T-helper 1 cell (primary cell): ENCODE measurements around the gene STARD8.
"Not testable (repeated sequence)": the region's sequence is repeated elsewhere in the genome, so short reads cannot be mapped to it uniquely, and the experiment has no call there.

Experiments
- DNase-seq, 5 donors: peaks; one replicate each; pipeline ENCODE4 v3.0.0-alpha.2; 2012 to 2020
- total RNA-seq, 4 donors: gene quantifications; one replicate each; lab custom pipeline; 2026; lab: John Stamatoyannopoulos, UW

Gene STARD8, protein sequence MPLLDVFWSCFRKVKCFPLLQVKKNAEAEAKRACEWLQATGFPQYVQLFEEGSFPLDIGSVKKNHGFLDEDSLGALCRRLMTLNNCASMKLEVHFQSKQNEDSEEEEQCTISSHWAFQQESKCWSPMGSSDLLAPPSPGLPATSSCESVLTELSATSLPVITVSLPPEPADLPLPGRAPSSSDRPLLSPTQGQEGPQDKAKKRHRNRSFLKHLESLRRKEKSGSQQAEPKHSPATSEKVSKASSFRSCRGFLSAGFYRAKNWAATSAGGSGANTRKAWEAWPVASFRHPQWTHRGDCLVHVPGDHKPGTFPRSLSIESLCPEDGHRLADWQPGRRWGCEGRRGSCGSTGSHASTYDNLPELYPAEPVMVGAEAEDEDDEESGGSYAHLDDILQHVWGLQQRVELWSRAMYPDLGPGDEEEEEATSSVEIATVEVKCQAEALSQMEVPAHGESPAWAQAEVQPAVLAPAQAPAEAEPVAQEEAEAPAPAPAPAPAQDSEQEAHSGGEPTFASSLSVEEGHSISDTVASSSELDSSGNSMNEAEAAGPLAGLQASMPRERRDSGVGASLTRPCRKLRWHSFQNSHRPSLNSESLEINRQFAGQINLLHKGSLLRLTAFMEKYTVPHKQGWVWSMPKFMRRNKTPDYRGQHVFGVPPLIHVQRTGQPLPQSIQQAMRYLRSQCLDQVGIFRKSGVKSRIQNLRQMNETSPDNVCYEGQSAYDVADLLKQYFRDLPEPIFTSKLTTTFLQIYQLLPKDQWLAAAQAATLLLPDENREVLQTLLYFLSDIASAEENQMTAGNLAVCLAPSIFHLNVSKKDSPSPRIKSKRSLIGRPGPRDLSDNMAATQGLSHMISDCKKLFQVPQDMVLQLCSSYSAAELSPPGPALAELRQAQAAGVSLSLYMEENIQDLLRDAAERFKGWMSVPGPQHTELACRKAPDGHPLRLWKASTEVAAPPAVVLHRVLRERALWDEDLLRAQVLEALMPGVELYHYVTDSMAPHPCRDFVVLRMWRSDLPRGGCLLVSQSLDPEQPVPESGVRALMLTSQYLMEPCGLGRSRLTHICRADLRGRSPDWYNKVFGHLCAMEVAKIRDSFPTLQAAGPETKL
- total RNA-seq: 0 to 0.31 (median 0.21) reads per million in 4 donors

DNA sequence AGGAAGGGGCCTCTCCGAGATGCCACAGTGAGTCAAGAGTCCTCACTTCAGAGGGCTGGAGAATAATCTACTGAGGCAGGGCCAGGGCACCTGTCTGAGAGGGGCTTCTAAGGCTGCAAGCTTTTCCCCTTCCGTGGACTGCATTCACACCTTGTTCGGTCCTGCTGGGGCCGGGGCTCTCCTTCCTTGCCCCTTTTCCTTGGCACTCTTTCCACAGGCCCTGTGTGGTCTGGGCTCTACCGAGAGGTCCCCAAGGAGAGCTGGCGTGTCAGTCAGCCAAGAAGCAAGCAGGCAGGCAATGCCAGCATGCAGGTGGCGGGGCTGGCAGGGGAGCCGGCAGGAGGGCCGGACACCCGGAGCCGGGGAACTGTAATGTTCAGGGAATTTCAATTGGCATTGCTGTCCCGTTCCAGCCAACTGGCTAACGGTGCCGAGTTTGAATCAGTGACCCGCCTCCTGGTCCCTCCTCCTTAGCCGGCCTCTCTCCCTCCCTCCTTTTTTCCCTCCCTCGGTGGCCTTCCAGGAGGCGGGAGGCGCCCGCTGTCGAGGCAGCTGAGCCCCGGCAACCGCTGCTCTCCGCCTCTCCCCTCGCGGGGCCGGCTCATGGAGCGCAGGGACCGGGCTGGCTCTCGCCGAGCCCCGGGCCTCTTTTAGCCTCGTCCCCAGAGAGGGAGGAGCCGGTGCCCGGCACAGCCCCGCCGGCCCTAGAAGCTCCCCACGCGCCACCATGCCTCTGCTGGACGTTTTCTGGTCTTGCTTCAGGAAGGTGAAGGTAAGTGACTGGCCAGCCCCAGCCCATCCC lies at the start of gene STARD8:
Gene STARD8, plus strand, starts transcription at position 511 of the 802 bp plus-strand sequence. Its CDS starts 217 bp downstream, at position 728.
- no peak for DNase-seq

DNA sequence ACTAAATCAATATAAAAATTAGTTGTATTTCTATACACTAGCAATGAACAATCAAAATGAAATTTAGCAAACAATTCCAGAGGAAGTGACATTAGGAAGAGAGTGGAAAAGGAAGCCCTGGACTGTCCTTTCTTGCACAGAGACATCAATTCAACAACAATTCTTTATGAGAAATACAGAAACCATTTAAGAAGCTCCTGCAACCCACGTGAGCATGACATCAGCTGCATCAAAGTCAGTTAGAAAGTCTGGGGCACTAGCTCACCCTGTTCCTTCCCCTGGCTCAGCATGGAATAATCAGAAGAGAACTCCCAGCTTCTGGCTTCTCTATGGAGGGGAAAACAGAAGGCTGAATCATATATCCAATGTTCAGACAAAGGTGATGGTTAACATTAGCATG lies 48.6 kb upstream of the STARD8 start:
- DNase-seq: no peak

DNA sequence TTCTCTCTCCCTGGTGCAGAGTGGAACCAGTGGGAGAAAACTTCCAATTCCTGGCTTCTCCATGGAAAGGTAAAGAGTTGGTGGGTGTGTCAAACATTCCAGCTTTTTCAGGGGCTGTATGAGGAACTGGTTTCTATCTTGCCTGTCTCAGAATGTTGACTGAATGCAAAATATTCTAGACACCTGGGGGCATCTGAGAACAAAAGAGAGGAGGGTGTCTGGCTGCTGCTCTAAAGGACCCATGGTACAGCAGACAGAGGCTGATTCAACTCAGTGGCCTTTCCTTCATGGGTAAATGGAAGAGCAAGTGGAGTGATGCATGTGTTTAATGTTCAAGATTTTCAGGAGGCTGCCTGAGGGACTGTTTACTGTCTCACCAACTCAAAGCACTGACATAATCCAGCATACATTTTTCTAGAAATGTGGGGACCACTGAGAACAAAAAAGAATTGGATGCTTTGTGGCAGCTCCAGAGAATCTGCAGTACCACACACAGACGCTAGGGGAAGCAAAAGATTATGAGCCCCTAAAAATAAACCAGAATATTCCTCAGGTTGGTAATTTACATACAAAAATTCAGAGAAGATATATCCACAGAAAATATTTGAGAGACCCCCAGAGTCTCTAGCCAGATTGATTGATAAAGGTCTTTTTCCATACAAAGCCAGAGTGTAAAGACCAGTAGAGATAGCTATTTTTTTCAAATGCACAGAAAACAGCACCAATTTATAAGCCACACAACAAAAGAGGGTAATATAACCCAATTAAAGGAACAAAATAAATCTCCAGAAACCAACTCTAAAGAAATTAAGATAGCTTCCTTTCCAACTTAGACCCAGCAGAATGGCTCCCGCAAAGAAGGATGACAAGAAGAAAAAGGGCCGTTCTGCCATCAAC lies 48.0 kb upstream of the STARD8 start:
- no peak for DNase-seq

DNA sequence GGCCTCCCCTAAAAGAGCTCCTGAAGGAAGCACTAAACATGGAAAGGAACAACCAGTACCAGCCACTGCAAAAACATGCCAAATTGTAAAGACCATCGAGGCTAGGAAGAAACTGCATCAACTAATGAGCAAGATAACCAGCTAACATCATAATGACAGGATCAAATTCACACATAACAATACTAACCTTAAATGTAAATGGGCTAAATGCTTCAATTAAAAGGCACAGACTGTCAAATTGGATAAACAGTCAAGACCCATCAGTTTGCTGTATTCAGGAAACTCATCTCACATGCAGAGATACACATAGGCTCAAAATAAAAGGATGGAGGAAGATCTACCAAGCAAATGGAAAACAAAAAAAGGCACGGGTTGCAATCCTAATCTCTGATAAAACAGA lies 43.2 kb upstream of the STARD8 start:
- not testable (repeated sequence) for DNase-seq

DNA sequence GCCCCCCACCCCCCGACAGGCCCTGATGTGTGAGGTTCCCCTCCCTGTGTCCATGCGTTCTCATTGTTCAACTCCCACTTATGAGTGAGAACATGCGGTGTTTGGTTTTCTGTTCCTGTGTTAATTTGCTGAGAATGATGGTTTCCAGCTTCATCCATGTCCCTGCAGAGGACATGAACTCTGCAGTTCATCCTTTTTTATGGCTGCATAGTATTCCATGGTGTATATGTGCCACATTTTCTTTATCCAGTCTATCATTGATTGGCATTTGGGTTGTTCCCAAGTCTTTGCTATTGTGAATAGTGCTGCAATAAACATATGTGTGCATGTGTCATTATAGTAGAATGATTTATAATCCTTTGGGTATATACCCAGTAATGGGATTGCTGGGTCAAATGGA lies 32.7 kb upstream of the STARD8 start:
- not testable (repeated sequence) for DNase-seq

DNA sequence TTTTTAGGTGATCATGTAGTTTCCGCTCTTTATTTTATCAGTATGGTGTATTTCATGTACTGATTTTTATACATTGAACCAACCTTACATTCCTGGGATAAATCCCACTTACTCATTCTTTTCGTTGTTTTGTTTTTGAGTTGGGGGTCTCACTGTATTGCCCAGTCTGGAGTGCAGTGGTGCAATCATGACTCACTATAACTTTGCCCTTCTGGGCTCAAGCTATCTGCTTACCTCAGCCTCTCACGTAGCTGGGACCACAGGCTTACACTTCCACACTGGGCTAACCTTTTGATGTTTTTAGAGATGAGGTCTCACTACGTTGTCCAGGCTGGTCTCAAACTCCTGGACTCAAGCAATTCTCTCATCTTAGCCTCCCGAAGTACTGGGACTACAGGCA lies 19.5 kb upstream of the STARD8 start:
- DNase-seq: no peak

DNA sequence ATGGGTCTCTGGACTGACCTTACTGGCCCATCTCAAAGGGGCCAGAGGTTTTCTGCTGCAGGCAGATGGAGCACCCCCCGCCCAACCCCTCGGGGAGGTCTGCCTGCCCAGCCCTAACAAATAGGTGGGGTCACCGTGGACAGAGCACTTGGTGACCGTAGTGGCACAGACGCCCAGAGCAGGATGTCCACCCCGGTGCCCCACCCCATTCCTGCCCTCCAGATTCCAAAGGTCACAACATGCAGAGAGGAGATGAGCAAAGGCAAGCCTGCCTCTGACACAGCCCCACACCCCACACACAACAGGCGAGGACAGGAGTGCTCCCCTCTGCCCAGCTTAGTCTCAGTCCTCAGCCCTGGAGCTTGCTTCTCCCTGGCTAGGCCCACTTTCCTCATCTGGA lies 17.5 kb upstream of the STARD8 start:
- DNase-seq: not testable (repeated sequence)

DNA sequence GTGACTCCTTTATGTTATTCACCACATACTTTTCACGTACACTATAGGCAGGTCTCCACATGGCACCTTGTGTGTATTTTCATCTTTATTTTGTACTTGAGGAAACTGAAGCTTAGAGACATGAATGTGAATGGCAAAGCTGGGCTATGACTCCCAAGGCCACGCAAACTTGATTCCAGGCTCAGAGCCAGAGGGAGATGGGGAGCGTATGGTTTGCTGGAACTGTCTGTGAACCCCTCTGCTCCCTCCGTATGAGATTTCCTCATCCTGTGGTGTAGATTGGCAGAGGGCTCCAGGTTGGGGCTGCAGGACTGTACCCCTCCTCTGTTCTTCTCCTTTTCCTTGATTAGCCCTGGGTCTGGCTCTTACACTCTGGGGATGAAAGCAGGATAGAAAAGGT lies 16.1 kb upstream of the STARD8 start:
- no peak for DNase-seq

DNA sequence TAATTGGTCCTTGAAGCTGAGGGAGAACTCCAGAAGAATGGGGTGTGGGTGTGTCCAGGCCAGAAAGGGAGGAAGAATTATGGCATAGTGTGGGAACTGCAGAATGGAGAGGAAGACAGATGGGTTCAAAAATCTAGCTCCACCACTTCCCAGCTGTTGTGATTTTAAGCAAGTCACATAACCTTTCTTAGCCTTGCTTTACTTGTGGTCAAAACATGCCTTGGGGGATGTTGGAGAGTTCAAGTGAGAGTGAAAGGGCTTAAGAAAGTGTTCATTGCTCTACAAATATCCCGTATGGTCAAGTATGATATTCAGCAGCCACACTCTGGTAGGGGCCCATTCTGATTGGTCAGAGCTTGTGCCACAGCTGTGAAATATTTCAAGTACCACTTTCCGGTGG lies 15.0 kb upstream of the STARD8 start:
- no peak for DNase-seq

DNA sequence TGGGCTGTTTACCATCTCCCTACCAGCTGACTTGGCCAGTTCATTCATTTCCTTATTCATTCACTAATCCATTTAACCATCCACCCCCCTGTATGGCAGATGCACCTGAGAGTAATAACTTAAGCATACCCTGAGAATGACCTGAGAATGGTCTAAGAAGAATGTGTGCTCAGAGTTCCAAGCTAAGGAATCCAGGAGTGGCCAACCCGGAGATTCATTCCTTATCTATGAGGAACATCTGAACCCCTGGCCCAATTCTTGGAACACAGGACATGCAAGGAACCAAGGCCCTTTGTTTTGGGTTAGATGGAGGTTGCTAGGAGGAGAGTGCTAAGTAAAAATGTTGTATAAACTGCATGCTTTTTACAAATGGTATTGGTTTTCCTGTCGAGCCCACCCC lies 13.5 kb upstream of the STARD8 start:
- DNase-seq: no peak

DNA sequence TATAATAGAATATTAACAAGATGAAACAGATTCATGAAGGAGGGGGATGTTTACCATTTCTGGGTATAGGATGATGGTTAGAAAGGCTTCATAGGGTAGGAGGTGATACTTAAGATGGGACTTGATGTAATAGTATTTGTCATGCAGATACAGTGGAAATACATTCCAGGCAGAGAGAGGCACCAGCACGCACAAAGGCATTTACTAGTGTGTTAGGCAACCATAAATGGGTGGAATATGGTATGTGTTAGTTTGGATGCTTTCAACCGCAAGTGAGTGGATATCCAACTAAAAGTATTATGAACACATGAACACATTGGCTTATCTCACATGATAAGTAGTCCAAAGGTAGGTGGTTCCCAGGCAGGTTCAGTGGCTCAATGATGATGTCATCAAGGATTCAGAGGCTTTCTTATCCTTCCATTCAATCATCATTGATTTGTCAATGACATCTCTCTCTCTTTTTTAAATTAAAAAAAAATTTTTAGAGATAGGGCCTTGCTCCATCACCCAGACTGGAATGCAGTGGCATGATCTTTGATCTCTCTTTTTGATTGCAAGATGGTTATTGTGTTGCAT lies 12.7 kb upstream of the STARD8 start:
- no peak for DNase-seq

DNA sequence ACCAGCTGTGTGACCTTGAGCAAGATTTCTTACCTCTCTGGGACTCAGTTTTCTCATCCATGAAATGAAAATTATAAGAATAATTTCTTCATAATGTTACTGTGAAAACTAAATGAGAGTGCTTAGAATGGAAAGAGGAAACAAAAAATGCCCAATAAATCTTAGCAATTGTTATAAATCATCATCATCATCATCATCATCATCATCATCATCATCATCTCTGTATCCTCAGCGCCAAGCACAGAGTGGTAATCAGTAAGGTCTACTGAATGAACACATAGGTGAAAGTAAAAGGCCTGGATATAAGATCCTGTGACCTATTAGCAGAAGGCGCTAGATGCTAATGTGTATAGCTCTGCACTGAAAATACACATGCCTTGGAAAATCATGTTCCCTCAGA lies 6.8 kb upstream of the STARD8 start:
- DNase-seq: no peak

DNA sequence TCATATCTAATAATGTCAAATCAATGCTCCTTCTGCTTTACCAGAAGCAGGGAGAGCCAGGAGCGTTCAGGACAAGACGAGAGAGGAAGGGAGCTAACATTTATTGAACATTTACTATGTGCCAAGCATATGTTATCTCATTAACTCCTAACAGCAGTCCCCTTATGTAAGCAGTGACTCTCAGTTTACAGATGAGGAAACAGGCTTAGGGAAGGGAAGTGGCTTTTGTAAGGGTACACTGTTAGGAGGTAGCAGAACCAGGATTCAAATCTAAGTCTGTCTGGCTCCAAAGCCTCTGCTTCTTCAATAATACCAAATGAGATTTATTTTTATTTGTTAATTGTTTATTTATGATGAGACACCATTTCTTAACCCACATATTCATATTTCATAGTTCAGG lies 2.6 kb upstream of the STARD8 start:
- no peak for DNase-seq

DNA sequence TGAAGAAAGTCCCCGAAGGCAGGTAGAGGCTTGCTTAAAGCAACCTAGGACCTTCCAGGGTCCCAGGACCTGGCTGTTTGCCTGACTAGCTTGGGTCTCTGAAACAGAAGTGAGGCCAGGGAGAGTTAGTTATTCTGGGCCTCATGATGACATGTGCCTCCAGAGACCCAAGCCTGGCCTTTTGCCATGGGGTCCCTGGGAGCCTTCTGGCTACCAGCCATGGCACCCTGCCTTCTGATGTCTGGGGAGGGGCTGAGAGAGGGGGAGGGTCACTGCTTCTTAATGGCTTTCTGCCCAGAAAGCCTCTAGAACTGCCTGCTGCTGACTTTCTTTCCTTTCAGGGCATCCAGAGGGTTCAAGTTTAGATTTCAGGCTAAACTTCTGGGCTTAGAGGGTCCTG lies 1.0 kb upstream of the STARD8 start:
- no peak for DNase-seq

DNA sequence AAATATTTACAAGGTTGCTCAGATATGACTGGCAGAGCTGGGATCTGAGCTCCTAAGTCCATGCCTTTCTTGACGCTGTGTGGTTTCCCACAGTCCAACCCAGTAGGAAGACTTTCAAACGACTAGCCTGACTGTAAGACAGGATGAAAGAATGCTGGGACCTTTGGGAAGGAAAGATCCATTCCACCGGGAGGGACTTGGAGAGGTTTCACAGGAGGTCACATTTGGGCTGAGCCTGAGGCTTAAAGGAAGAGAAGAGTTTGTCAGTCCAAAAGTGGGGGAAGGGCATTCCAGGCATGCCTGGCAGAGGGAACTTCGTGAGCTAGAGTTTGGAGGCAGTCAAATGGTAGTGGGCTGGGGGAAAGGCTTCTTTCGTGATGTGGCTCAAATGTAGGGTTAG lies 1.5 kb downstream of the STARD8 start:
- no peak for DNase-seq

DNA sequence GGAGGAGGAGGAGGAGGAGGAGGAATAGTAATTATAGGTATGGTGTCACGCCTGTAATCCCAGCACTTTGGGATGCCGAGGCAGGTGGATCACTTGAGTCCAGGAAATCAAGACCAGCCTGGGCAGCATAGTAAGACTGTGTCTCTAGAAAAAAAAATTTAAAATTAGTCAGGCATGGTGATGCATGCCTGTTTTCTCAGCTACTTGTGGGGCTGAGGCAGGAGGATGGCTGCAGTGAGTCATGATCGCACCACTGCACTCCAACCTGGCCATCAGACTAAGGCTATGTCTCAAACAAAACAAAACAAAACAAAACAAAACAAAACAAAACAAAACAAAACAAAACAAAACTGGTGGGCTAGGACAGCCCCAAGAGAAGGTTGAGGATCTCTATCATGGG lies 3.0 kb downstream of the STARD8 start:
- no peak for DNase-seq

DNA sequence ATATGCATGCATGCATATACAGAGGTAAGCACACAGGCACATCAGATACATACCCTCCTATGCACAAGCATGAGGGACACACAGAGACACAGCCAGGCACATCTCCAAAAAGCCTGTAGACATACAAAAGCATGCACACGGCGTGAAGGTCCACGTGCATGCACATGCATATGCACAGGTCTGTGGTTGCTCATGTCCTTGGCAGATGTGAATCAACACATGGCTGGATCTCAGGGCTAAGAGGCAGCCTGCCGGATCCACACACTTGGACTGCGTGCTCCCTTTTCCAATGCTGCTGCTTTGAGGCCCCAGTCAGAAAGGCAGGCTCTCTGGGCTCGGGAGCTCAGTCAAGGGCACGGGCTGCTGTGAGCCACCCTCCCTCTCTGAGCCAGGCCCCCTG lies 3.6 kb downstream of the STARD8 start:
- no peak for DNase-seq

DNA sequence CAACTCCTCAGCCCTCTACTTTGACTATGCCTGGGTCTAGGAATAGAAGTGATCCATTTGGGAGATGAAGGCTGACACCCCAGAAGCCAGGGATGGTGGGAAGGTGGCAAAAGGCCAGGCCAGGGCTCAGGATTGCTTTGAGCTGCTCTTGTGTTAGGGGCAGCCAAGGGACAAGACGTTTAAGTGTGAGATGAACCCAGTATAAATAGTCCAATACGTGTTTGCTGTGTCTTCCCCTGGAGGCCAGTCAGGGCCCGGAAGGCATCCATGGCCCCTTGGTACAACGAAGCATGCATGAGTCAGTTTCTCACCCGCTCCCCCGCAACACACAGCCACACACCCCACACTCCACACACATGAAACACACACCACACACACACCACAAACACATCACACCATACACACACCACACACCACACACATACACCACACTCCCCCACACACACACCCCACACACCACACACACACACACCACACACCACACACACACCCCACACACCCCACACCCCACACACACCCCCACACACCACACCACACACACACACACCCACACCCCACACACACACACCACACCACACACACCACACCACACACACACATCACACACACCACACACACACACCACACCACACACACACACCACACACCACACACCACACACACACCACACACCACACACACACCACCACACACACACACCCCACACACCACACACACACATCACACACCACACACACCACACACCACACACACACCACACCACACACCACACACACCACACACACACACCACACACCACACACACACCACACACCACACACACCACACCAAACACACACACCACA lies 5.1 kb downstream of the STARD8 start:
- DNase-seq: no peak

DNA sequence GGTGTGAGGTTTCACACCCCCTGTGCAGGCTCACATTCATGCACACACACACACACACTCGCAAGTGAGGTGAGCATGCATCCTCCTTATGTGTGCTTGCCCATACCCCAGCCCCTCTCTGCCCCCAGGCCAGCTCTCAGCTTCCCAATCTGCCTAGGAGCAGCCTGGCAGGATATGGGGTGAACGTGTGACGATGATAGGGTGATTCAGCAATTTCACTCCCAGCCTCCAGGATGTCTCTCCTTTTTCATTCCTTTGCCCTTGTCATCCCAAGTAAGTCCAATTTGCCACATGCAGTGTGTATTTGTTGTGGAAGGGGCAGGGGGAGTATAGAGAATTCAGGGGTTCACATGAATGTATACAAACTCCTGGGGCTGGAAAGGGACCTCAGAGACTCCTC lies 7.2 kb downstream of the STARD8 start:
- no peak for DNase-seq

DNA sequence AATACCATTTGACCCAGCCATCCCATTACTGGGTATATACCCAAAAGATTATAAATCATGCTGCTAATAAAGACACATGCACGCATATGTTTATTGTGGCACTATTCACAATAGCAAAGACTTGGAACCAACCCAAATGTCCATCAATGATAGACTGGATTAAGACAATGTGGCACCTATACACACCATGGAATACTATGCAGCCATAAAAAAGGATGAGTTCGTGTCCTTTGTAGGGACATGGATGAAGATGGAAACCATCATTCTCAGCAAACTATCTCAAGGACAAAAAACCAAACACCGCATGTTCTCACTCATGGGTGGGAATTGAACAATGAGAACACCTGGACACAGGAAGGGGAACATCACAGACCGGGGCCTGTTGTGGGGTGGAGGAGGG lies 9.0 kb downstream of the STARD8 start:
- not testable (repeated sequence) for DNase-seq
